Trophoblast cell (in vitro differentiated cells and primary cell): ENCODE measurements around the gene CWH43.

Experiments used
- DNase-seq, 2 donors: peaks; one replicate each; pipeline ENCODE4 v3.0.0-alpha.2; 2016
- H2AFZ ChIP-seq: 2 replicates; pipeline ENCODE4 v1.6.1; 2013; ENCODE audit warnings: low read length, moderate library complexity, mild to moderate bottlenecking; ENCODE audit not compliant: insufficient read depth, poor library complexity
- H2AK5ac ChIP-seq: 2 replicates; pipeline ENCODE4 v1.6.1; 2013; ENCODE audit warnings: mild to moderate bottlenecking, low read length
- H2BK120ac ChIP-seq: 2 replicates; pipeline ENCODE4 v1.6.1; 2013; ENCODE audit warnings: low read length, mild to moderate bottlenecking, moderate library complexity; ENCODE audit not compliant: insufficient read depth, poor library complexity
- H2BK12ac ChIP-seq: 2 replicates; pipeline ENCODE4 v1.6.1; 2013; ENCODE audit warnings: mild to moderate bottlenecking, low read length, moderate library complexity
- H2BK5ac ChIP-seq: 2 replicates; pipeline ENCODE4 v1.6.1; 2013; ENCODE audit warnings: low read length, low read depth, moderate library complexity, mild to moderate bottlenecking; ENCODE audit not compliant: poor library complexity
- H3K14ac ChIP-seq: 2 replicates; pipeline ENCODE4 v1.6.1; 2013; ENCODE audit warnings: mild to moderate bottlenecking, low read length
- H3K18ac ChIP-seq: 2 replicates; pipeline ENCODE4 v1.6.1; 2013; ENCODE audit warnings: mild to moderate bottlenecking, low read length
- H3K23ac ChIP-seq: 2 replicates; pipeline ENCODE4 v1.6.1; 2013; ENCODE audit warnings: low read length
- H3K27ac ChIP-seq: 2 replicates; pipeline ENCODE4 v1.5.1; 2013; ENCODE audit warnings: low read depth, mild to moderate bottlenecking, inconsistent platforms, low read length, moderate library complexity
- H3K27me3 ChIP-seq: 2 replicates; pipeline ENCODE4 v1.6.1; 2013; ENCODE audit warnings: inconsistent platforms, mild to moderate bottlenecking, low read length, moderate library complexity; ENCODE audit not compliant: insufficient read depth
- H3K36me3 ChIP-seq, 2 experiments: 1 replicate in 1 of 2; 2 replicates in 1 of 2; pipeline ENCODE4 v1.6.1; 2013; ENCODE audit warnings: low read length in 2 of 2, mild to moderate bottlenecking in 2 of 2, moderate library complexity in 1 of 2; ENCODE audit not compliant: insufficient read depth in 2 of 2, control insufficient read depth in 1 of 2
- H3K4ac ChIP-seq: 2 replicates; pipeline ENCODE4 v1.6.1; 2013; ENCODE audit warnings: low read depth, mild to moderate bottlenecking, low read length, moderate library complexity
- H3K4me1 ChIP-seq, 2 experiments: 1 replicate in 1 of 2; 2 replicates in 1 of 2; pipeline ENCODE4 v1.6.1; 2013; ENCODE audit warnings: low read length in 2 of 2, mild to moderate bottlenecking in 2 of 2, moderate library complexity in 1 of 2; ENCODE audit not compliant: insufficient read depth in 2 of 2, control insufficient read depth in 1 of 2
- H3K4me2 ChIP-seq: 2 replicates; pipeline ENCODE4 v1.6.1; 2013; ENCODE audit warnings: inconsistent platforms, mild to moderate bottlenecking, low read length, moderate library complexity
- H3K4me3 ChIP-seq: 2 replicates; pipeline ENCODE4 v1.5.1; 2013; ENCODE audit warnings: mild to moderate bottlenecking, low read depth, low read length, inconsistent platforms
- H3K79me1 ChIP-seq: one replicate; pipeline ENCODE4 v1.6.1; 2013; ENCODE audit warnings: low read length
- H3K79me2 ChIP-seq: 2 replicates; pipeline ENCODE4 v1.6.1; 2013; ENCODE audit warnings: low read length, mild to moderate bottlenecking; ENCODE audit not compliant: control insufficient read depth, insufficient read depth, poor library complexity
- H3K9ac ChIP-seq: 2 replicates; pipeline ENCODE4 v1.6.1; 2013; ENCODE audit warnings: mild to moderate bottlenecking, low read length
- H3K9me3 ChIP-seq: 2 replicates; pipeline ENCODE4 v1.6.1; 2013; ENCODE audit warnings: low read depth, mild to moderate bottlenecking, control low read depth, inconsistent platforms, low read length; ENCODE audit not compliant: insufficient read depth
- H4K12ac ChIP-seq: 2 replicates; pipeline ENCODE4 v1.6.1; 2013; ENCODE audit warnings: low read depth, mild to moderate bottlenecking, low read length, moderate library complexity
- H4K8ac ChIP-seq: 2 replicates; pipeline ENCODE4 v1.6.1; 2013; ENCODE audit warnings: low read depth, mild to moderate bottlenecking, low read length, moderate library complexity
- H4K91ac ChIP-seq: one replicate; pipeline ENCODE4 v1.6.1; 2013; ENCODE audit warnings: low read depth, mild to moderate bottlenecking, low read length, moderate library complexity
- WGBS: extraction: QIAGEN DNeasy Blood & Tissue Kit; methylation state at CpG from one replicate; pipeline ENCODE4 v1.1.7; 2013; ENCODE audit warnings: missing lambda C conversion rate; ENCODE audit not compliant: insufficient read length, insufficient coverage; ENCODE audit errors: extremely low coverage; 5-methylcytosine and 5-hydroxymethylcytosine counted together

Gene CWH43

GRCh38 chr4:49018718-49019295, 32.7 kb downstream of the CWH43 start:
- Histone ChIP-seq H3K14ac (no peak overlapping the region), H3K27ac (no peak overlapping the region), H3K4me2 (no peak overlapping the region), H3K18ac (no peak overlapping the region), H4K8ac (no peak overlapping the region), H3K4me1 (no peaks in the 10 kb centered on the region), H4K91ac (no peak overlapping the region), H3K4ac (no peak overlapping the region), H3K4me3 (no peak overlapping the region), H2BK5ac (no peak overlapping the region), H2AK5ac (no peak overlapping the region), H3K9me3 (peaks cover 11% of the 10 kb centered on the region), H3K27me3 (no peaks in the 10 kb centered on the region), H3K79me2 (no peaks in the 10 kb centered on the region), H3K79me1 (no peaks in the 10 kb centered on the region), H2AFZ (no peak overlapping the region), H3K9ac (no peak overlapping the region), H2BK12ac (no peak overlapping the region), H3K23ac (no peak overlapping the region), H3K36me3 (no peaks in the 10 kb centered on the region), H4K12ac (no peak overlapping the region), H2BK120ac (no peak overlapping the region)
- DNase-seq, result no peak
- WGBS, result no CpG with 5 or more reads among the region's 2 CpGs

GRCh38 chr4:49032440-49033161, 46.5 kb downstream of the CWH43 start:
- no peaks in the 10 kb centered on the region for H3K4me1 ChIP-seq
- H2AK5ac ChIP-seq, result no peak overlapping the region
- H2AFZ ChIP-seq, result no peak overlapping the region
- H3K79me2 ChIP-seq, result no peaks in the 10 kb centered on the region
- peaks cover 18% of the 10 kb centered on the region for H3K9me3 ChIP-seq
- no peak overlapping the region for H4K8ac ChIP-seq
- H3K4me2 ChIP-seq, result no peak overlapping the region
- H3K27me3 ChIP-seq, result no peaks in the 10 kb centered on the region
- H4K12ac ChIP-seq, result no peak overlapping the region
- H2BK12ac ChIP-seq, result no peak overlapping the region
- H3K14ac ChIP-seq, result no peak overlapping the region
- H3K4me3 ChIP-seq, result no peak overlapping the region
- H3K9ac ChIP-seq, result no peak overlapping the region
- H3K4ac ChIP-seq, result no peak overlapping the region
- WGBS, result no CpG with 5 or more reads among the region's 11 CpGs
- no peaks in the 10 kb centered on the region for H3K36me3 ChIP-seq
- no peak overlapping the region for H3K27ac ChIP-seq
- no peaks in the 10 kb centered on the region for H3K79me1 ChIP-seq
- no peak overlapping the region for H2BK120ac ChIP-seq
- peak in 1 of 2 donors; percentile 54 for DNase-seq
- H3K23ac ChIP-seq, result no peak overlapping the region
- no peak overlapping the region for H2BK5ac ChIP-seq
- H4K91ac ChIP-seq, result no peak overlapping the region
- H3K18ac ChIP-seq, result no peak overlapping the region

GRCh38 chr4:49036528-49036927, 50.5 kb downstream of the CWH43 start:
- H3K9me3 ChIP-seq, result peaks cover 14% of the 10 kb centered on the region
- DNase-seq, result no peak

GRCh38 chr4:49044270-49044669, 58.2 kb downstream of the CWH43 start:
- H3K4me2 ChIP-seq, result no peak overlapping the region
- H4K91ac ChIP-seq, result no peak overlapping the region
- H3K36me3 ChIP-seq, result no peaks in the 10 kb centered on the region
- H2AFZ ChIP-seq, result no peak overlapping the region
- no peaks in the 10 kb centered on the region for H3K79me1 ChIP-seq
- H3K4ac ChIP-seq, result no peak overlapping the region
- no peak overlapping the region for H3K27ac ChIP-seq
- H3K79me2 ChIP-seq, result no peaks in the 10 kb centered on the region
- WGBS, result no CpG with 5 or more reads among the region's 3 CpGs
- no peaks in the 10 kb centered on the region for H3K27me3 ChIP-seq
- H3K4me3 ChIP-seq, result no peak overlapping the region
- H3K9me3 ChIP-seq, result peaks cover 15% of the 10 kb centered on the region
- H2BK120ac ChIP-seq, result no peak overlapping the region
- H2AK5ac ChIP-seq, result no peak overlapping the region
- H4K12ac ChIP-seq, result no peak overlapping the region
- H3K14ac ChIP-seq, result no peak overlapping the region
- no peak overlapping the region for H4K8ac ChIP-seq
- H3K18ac ChIP-seq, result no peak overlapping the region
- no peak overlapping the region for H3K9ac ChIP-seq
- no peak overlapping the region for H2BK5ac ChIP-seq
- no peak overlapping the region for H3K23ac ChIP-seq
- no peak for DNase-seq
- no peaks in the 10 kb centered on the region for H3K4me1 ChIP-seq
- H2BK12ac ChIP-seq, result no peak overlapping the region

More at GRCh38 chr4:49036528-49036927, 50.5 kb downstream of the CWH43 start:
- Histone ChIP-seq H3K4ac (no peak overlapping the region), H3K14ac (no peak overlapping the region), H3K27me3 (no peaks in the 10 kb centered on the region), H4K12ac (no peak overlapping the region), H2BK120ac (no peak overlapping the region), H3K18ac (no peak overlapping the region), H2AFZ (no peak overlapping the region), H3K4me1 (no peaks in the 10 kb centered on the region), H3K4me2 (no peak overlapping the region), H4K8ac (no peak overlapping the region), H2AK5ac (no peak overlapping the region), H3K23ac (no peak overlapping the region), H3K4me3 (no peak overlapping the region), H3K9ac (no peak overlapping the region), H3K79me1 (no peaks in the 10 kb centered on the region), H3K79me2 (no peaks in the 10 kb centered on the region), H3K27ac (no peak overlapping the region), H3K36me3 (no peaks in the 10 kb centered on the region), H4K91ac (no peak overlapping the region), H2BK12ac (no peak overlapping the region), H2BK5ac (no peak overlapping the region)
- no CpG with 5 or more reads among the region's 3 CpGs for WGBS
